Astrocyte of the spinal cord (primary cell): ENCODE measurements around the gene ZNF397.

Experiments
- DNase-seq: peaks from one replicate; pipeline ENCODE4 v3.0.0; 2011; ENCODE audit warnings: low read depth, low spot score
- H3K4me3 ChIP-seq: 2 replicates; pipeline ENCODE4 v1.5.1; 2011; ENCODE audit warnings: low read depth, mild to moderate bottlenecking, low read length, moderate library complexity
- in situ Hi-C: cut with HindIII; loops from 2 replicates; pipeline ENCODE4 v1.10.0; 2017; ENCODE audit warnings: low sequenced_read_pairs
- TF ChIP-seq, protein P1 (sequence below): IDR thresholded peaks from 2 replicates; pipeline ENCODE4 v1.5.1; 2012; ENCODE audit warnings: low read depth, mild to moderate bottlenecking, low read length, inconsistent platforms

The ZNF397 gene

GRCh38 chr18:35296060-35296459, 55.2 kb downstream of the ZNF397 start:
- TF ChIP-seq, protein P1, sequence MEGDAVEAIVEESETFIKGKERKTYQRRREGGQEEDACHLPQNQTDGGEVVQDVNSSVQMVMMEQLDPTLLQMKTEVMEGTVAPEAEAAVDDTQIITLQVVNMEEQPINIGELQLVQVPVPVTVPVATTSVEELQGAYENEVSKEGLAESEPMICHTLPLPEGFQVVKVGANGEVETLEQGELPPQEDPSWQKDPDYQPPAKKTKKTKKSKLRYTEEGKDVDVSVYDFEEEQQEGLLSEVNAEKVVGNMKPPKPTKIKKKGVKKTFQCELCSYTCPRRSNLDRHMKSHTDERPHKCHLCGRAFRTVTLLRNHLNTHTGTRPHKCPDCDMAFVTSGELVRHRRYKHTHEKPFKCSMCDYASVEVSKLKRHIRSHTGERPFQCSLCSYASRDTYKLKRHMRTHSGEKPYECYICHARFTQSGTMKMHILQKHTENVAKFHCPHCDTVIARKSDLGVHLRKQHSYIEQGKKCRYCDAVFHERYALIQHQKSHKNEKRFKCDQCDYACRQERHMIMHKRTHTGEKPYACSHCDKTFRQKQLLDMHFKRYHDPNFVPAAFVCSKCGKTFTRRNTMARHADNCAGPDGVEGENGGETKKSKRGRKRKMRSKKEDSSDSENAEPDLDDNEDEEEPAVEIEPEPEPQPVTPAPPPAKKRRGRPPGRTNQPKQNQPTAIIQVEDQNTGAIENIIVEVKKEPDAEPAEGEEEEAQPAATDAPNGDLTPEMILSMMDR, result no peak
- no peak for DNase-seq

GRCh38 chr18:35303610-35304009, 62.8 kb downstream of the ZNF397 start:
- in situ Hi-C loops, result no loop called here
- TF ChIP-seq, protein P1, result no peak
- no peak overlapping the region for H3K4me3 ChIP-seq
- DNase-seq, result no peak

More at GRCh38 chr18:35296060-35296459, 55.2 kb downstream of the ZNF397 start:
- in situ Hi-C loops, result no loop called here
- no peak overlapping the region for H3K4me3 ChIP-seq

DNA sequence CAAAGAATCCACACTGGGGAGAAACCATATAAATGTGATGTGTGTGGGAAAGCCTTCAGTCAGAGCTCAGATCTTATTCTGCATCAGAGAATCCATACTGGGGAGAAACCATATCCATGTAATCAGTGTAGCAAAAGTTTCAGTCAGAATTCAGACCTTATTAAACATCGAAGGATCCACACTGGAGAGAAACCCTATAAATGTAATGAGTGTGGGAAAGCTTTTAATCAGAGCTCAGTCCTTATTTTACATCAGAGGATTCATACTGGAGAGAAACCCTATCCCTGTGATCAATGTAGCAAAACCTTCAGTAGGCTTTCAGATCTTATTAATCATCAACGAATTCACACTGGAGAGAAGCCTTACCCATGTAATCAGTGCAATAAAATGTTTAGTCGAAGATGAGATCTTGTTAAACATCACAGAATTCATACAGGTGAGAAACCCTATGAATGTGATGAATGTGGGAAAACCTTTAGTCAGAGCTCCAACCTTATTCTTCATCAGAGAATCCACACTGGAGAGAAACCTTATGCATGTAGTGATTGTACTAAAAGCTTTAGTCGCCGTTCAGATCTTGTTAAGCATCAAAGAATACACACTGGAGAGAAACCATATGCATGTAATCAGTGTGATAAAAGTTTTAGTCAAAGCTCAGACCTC, 65.9 kb downstream of the ZNF397 start:
- no peak overlapping the region for H3K4me3 ChIP-seq
- in situ Hi-C loops, result no loop called here
- TF ChIP-seq, protein P1, result no peak
- DNase-seq, result peak; percentile 6
